CD4-positive, alpha-beta T cell treated with Interleukin-17A for 1 hour (primary cell): ENCODE data around the gene ISM2.

Experiments
- DNase-seq: peaks from one replicate; pipeline ENCODE4 v3.0.0-alpha.2; 2020

Gene ISM2

GRCh38 chr14:77505031-77505430 lies 6.4 kb upstream of the ISM2 start:
- DNase-seq: no peak

- DNase-seq: no peak
Observed at GRCh38 chr14:77503138-77503537, 4.5 kb upstream of the ISM2 start.

- no peak for DNase-seq
Observed at GRCh38 chr14:77502109-77502782, 3.6 kb upstream of the ISM2 start.

- DNase-seq: no peak
Observed at GRCh38 chr14:77498984-77499527, 440 bp upstream of the ISM2 start.

GRCh38 chr14:77495334-77495733 lies 3.3 kb downstream of the ISM2 start:
- no peak for DNase-seq

- no peak for DNase-seq
Observed at GRCh38 chr14:77491056-77491455, 7.6 kb downstream of the ISM2 start.

- no peak for DNase-seq
Observed at GRCh38 chr14:77490347-77490986, 8.1 kb downstream of the ISM2 start.

GRCh38 chr14:77489041-77489440 lies 9.6 kb downstream of the ISM2 start:
- no peak for DNase-seq

GRCh38 chr14:77488558-77488957 lies 10.1 kb downstream of the ISM2 start:
- DNase-seq: no peak

GRCh38 chr14:77485901-77486678 lies 12.5 kb downstream of the ISM2 start:
- no peak for DNase-seq

- no peak for DNase-seq
Observed at GRCh38 chr14:77485256-77485655, 13.4 kb downstream of the ISM2 start.

GRCh38 chr14:77482422-77482821 lies 16.2 kb downstream of the ISM2 start:
- DNase-seq: no peak

- no peak for DNase-seq
Observed at GRCh38 chr14:77478796-77479195, 19.8 kb downstream of the ISM2 start.

- no peak for DNase-seq
Observed at GRCh38 chr14:77478029-77478428, 20.6 kb downstream of the ISM2 start.

GRCh38 chr14:77475432-77476115 lies 23.0 kb downstream of the ISM2 start:
- no peak for DNase-seq

GRCh38 chr14:77474479-77475177 lies 24.0 kb downstream of the ISM2 start:
- no peak for DNase-seq

GRCh38 chr14:77473921-77474320 lies 24.7 kb downstream of the ISM2 start:
- no peak for DNase-seq

GRCh38 chr14:77470224-77470870 lies 28.3 kb downstream of the ISM2 start:
- no peak for DNase-seq

- no peak for DNase-seq
Observed at GRCh38 chr14:77469539-77469938, 29.1 kb downstream of the ISM2 start.

- no peak for DNase-seq
Observed at GRCh38 chr14:77469067-77469505, 29.5 kb downstream of the ISM2 start.

GRCh38 chr14:77467801-77468200 lies 30.8 kb downstream of the ISM2 start:
- no peak for DNase-seq
